Ammon's horn (tissue), 1 donor: Measurements from ENCODE around the gene C2orf92.
"Not testable (repeated sequence)": the region's sequence is repeated elsewhere in the genome, so short reads cannot be mapped to it uniquely, and the experiment has no call there.

Experiments
- DNase-seq: peaks from one replicate; pipeline ENCODE4 v3.0.0-alpha.2; 2016; ENCODE audit warnings: low spot score

Gene C2orf92

DNA sequence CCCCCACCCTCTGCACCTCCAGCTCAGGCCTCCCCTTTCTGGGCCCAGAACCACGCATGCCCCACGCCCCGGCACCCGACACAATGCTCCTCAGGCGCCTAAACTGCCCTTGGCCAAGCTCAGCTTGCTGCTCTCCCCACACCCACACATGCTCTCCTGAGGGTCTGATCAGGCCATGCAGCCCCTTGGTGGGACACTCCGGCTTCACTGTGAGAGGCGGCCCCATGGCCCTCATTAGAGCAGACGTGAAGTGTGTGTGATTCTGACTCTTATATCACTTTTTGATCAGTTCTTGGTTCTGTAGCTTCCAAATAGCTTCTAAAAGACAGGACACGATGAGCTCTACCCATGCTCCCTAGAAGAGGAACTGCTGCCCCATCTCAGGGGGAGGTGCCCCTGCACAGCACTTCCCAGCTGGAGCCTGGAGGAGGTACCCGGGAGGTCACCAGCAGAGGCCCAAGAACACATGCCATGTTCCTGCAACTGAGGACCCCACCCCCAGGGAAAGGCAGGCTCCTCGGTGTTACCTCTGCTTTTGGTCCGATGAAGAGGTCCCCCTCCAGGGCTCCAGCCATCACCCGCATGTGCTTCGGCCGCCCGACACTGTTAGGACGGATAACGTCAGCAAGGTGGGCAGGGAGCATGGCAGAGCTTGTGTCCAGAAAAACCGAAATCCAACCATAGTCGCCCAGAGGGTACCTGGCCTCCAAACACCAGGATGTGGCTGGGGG, 9.3 kb upstream of the C2orf92 start:
- no peak for DNase-seq

DNA sequence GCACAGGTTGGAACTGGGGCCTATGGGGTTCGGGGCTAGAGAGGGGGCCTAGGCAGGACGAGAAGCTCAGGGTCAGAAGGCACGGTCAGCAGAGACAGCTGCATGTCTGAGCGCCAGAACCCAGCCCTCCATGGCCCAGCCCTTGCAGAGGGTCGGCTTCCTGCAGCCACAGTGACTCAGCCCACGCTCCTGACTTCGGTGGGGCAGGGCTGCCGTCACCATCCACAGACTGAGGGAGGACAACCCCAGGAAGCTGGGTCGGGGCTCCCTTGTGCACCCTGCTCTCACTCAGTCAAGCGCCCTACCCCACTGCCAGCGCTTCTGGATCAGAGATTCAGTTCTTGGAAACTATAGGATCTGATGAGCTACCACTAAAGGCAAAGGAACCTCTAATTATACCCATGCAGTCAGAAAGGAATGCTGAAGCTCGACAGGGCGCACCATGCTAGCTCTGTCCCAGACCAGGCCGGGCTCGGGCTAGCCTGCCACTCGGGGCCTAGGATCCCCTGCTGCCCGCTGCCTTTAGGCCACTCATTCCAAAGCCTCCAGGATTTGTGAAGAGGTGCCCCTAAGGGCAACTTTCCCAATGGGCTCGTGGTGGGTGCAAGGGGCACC, 8.6 kb upstream of the C2orf92 start:
- no peak for DNase-seq

DNA sequence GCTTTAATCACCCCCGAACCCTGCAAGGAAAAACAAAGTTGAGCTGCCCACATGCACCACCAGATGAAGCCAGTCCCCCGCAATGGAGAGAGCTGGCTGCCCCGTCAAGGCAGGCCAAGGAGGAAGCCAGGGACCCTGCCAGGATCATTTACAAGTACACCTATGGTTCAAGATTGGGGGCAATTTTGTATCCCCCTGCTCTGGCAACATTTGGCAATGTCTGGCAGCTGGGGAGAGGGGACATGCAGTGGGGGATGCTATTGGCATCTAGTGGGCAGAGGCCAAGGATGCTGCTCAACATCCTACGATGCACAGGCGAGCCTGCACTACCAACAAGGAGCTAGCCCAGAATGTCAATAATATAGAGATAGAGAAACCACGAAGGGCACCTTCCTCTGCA, 7.6 kb upstream of the C2orf92 start:
- DNase-seq, result no peak

- DNase-seq, result no peak
Observed at GRCh38 chr2:97662386-97662894, 7.1 kb upstream of the C2orf92 start.

GRCh38 chr2:97662895-97663625, 6.5 kb upstream of the C2orf92 start:
- peak; percentile 72 for DNase-seq

GRCh38 chr2:97663626-97663961, 5.9 kb upstream of the C2orf92 start:
- no peak for DNase-seq

GRCh38 chr2:97663962-97664635, 5.4 kb upstream of the C2orf92 start, which contains the start of gene ACTR1B:
TSS of gene ACTR1B (minus strand) at chr2:97664044. CDS start at chr2:97663890, 154 bp downstream.
- DNase-seq, result peak; percentile 99

DNA sequence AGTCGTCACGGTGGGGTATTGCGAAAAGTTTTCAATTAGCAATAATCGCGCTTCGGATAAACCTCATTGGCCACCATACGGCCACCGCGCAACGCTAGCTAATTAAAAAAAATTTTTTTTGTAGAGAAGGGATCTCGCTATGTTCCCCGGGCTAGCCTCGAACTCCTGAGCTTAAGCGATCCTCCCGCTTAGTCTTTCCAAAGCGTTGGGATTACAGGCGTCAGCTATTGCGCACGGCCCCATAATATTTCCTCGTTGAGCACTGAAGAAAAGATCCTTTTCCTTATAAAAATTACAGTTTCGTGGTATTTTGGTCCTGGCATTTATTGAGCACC, 4.9 kb upstream of the C2orf92 start:
- DNase-seq, result no peak

GRCh38 chr2:97670471-97670870, 958 bp downstream of the C2orf92 start:
- DNase-seq, result no peak

GRCh38 chr2:97671526-97671925, 2.0 kb downstream of the C2orf92 start:
- DNase-seq, result no peak

DNA sequence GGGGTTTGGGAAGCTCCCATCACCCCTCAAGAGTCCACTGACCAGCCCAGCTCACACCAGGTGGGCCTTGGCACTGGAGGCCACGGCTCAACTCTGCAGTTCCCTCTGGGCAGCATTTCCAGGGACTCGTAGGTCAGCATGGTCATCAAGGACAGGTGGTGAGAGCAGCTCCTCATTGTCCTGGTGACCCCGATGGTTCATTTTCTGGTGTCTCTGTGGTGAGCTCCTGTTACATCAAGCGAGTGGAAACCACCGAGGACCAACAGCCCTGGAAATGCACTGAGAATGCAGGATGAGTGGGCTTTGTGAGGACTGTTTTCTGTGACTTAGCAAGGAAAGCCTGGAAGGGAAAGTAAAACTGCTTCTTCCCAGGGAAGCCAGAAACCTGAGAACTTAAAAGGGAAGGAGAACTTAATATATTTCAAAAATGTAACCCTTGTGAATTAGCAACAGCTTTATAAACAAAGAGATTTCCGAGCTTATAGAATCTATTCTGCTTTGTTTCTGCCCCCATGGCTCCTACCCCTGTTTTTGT, 3.2 kb downstream of the C2orf92 start:
- not testable (repeated sequence) for DNase-seq

- no peak for DNase-seq
Observed at GRCh38 chr2:97673182-97673914, 3.8 kb downstream of the C2orf92 start.

GRCh38 chr2:97673915-97674283, 4.4 kb downstream of the C2orf92 start:
- no peak for DNase-seq

- DNase-seq, result no peak
Observed at GRCh38 chr2:97675430-97676113, 6.1 kb downstream of the C2orf92 start.

DNA sequence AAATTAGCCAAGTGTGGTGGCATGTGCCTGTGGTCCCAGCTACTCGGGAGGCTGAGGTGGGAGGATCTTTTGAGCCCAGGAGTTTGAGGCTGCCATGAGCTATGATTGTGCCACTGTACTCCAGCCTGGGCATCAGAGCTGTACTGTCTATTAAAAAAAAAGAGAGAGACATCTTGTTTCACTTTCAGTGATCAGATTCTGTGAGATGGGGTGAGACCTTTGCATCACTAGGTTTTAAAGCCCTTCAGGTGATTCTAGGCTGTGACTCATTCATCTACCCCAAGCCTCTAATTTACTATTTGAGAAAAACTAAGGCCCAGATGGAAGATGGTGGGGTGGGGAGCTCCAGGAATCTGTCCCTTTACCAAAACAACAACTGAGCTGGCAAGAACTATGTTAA, 7.1 kb downstream of the C2orf92 start:
- DNase-seq, result no peak

DNA sequence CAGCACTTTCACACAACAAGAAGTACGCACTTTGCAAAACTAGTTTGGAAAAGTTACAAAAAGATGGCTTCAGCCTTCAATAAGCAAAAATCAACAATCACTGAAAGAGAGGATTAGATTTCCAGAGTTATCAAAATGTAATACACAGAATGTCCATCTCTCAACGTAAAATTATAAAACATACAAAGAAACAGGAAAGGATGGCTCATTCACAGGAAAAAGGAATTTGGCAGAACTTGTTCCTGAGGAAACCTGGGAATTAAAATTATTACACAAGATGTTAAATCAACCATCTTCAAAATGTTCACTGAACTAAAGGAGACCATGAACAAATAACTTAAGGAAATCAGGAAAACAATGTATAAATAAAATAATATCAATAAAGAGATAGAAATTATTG, 8.0 kb downstream of the C2orf92 start:
- no peak for DNase-seq

GRCh38 chr2:97678298-97678697, 8.8 kb downstream of the C2orf92 start:
- no peak for DNase-seq

DNA sequence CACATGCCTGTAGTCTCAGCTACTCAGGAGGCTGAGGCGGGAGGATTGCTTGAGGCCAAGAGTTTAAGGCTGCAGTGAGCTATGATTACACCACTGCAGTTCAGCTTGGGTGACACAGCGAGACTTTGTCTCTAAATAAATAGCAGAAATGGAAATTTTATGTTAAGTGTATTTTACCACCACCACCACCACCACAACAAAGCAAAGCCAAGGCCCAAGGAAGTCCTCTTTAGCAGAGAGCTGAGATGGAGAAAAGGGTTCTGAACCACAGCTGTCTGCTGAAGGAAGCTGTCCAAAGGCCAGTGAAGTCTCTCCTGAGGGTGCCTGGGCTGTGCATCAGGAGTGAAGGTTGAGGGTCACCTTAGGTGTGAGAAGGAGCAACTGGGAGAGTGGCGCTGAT, 17.7 kb downstream of the C2orf92 start:
- not testable (repeated sequence) for DNase-seq

DNA sequence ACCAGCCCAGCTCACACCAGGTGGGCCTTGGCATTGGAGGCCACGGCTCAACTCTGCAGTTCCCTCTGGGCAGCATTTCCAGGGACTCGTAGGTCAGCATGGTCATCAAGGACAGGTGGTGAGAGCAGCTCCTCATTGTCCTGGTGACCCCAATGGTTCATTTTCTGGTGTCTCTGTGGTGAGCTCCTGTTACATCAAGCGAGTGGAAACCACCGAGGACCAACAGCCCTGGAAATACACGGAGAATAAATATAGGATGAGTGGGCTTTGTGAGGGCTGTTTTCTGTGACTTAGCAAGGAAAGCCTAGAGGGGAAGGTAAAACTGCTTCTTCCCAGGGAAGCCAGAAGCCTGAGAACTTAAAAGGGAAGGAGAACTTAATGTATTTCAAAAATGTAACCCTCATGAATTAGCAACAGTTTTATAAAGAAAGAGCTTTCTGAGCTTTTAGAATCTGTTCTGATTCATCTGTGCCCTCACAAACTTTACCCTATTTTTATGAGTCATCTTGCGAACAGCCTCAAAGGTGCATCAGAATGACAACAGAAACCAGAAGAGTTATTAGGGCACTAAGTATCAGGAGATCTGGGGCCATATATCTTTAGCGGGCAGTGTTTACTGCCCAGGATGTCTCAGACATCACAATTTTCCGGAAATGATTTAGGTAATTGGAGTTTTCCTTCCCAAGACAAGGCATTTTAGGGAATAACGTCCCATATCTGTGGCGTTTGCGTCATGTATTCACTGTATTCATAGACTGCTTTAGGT, 18.7 kb downstream of the C2orf92 start:
- no peak for DNase-seq

DNA sequence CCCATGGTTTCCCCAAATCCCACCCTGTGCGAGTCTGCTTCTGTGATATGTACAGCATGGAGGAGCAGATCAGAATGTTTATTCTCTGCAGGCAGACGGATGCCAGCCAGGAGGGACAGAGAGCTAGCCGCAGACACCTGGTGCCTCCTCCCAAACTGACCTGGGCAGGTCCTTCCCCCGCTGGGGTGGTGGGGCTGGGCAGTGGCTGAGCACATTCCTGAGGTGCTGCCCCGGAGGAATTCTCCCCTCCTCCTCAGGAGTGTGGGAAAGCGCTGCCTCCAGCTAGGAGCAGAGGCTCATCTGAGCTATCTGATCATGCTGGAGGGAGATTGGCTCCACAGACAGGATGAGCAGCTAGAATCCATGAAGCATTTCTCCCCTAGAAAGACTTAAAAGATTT, 21.7 kb downstream of the C2orf92 start:
- no peak for DNase-seq
